Activated naive CD8-positive, alpha-beta T cell treated with anti-CD3 and anti-CD28 coated beads, Interleukin-2, amount 10 ng/mL, durations not matched to agents 7 days and 5 days (primary cell): ENCODE results near the gene MYH10. TPM values are rescaled to one million over a fixed set of nuclear protein-coding genes. Genes with fewer than 3 reads are reported as not detected.
A peak's percentile ranks its signal among the peaks of the same experiment; 100 is the strongest.

Source experiments
- ATAC-seq: fragments of 150-1000 bp; cut with Tn5 transposase; one replicate; pipeline ENCODE4 v1.10.0; 2021; ENCODE audit warnings: low read depth, moderate library complexity
- POLR2A ChIA-PET: fragments of 350-600 bp; sonication (Branson Sonifier 250); formaldehyde crosslinking; loops from one replicate; lab custom pipeline; 2021; ENCODE audit warnings: antibody characterized with exemption; lab: Charles Lee
- DNase-seq: peaks from one replicate; pipeline ENCODE4 v3.0.0; 2021
- H3K27ac Mint-ChIP-seq: one replicate; pipeline ENCODE4 v1.8.0; 2022; ENCODE audit warnings: mild to moderate bottlenecking, mixed read lengths
- H3K27me3 Mint-ChIP-seq: one replicate; pipeline ENCODE4 v1.8.0; 2022; ENCODE audit warnings: mild to moderate bottlenecking, moderate library complexity, mixed read lengths
- H3K36me3 Mint-ChIP-seq: one replicate; pipeline ENCODE4 v1.8.0; 2021; ENCODE audit warnings: mild to moderate bottlenecking, mixed read lengths
- H3K4me1 Mint-ChIP-seq: one replicate; pipeline ENCODE4 v1.8.0; 2021; ENCODE audit warnings: mixed read lengths
- H3K4me3 Mint-ChIP-seq: one replicate; pipeline ENCODE4 v1.8.0; 2022; ENCODE audit warnings: mild to moderate bottlenecking, moderate library complexity, mixed read lengths
- H3K9me3 Mint-ChIP-seq: one replicate; pipeline ENCODE4 v1.8.0; 2021; ENCODE audit warnings: mixed read lengths
- total RNA-seq, 2 experiments: library from RNA; stranded (reverse); gene quantifications; one replicate each; pipeline ENCODE4 v1.2.3, GENCODE V29; 2021

MYH10 gene
- total RNA-seq, 2 experiments from 2014 or later: 12.8 to 14.4 TPM

- H3K27me3 Mint-ChIP-seq: no peaks in the 10 kb centered on the region
Measured at GRCh38 chr17:8462564-8462963, 168.0 kb downstream of the MYH10 start.

DNA sequence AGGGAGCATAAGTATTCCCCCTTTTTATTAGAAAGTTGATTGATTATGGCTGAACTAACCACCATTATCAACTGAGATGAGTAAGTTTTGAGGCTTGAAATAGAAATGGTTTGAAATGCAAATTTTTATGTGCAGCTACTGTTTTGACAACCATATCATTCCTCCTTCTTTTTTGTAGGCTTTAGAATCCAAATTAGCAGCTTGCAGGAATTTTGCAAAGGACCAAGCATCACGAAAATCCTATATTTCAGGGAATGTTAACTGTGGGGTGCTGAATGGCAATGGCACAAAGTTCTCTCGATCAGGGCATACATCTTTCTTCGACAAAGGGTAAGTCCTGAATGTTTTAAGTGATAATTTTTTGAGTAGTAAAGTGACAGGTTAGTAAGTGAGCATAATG, 170.7 kb downstream of the MYH10 start:
- Mint-ChIP-seq H3K4me1 (peaks cover 8% of the 10 kb centered on the region), H3K4me3 (no peak overlapping the region), H3K36me3 (peaks cover 34% of the 10 kb centered on the region), H3K27ac (no peak overlapping the region), H3K9me3 (no peaks in the 10 kb centered on the region), H3K27me3 (no peaks in the 10 kb centered on the region)
- no peak for ATAC-seq
- POLR2A ChIA-PET: no interaction called here
- no peak for DNase-seq

More at GRCh38 chr17:8462564-8462963, 168.0 kb downstream of the MYH10 start:
- Mint-ChIP-seq H3K27ac (no peak overlapping the region), H3K9me3 (no peaks in the 10 kb centered on the region), H3K36me3 (peaks cover 21% of the 10 kb centered on the region), H3K4me1 (no peaks in the 10 kb centered on the region), H3K4me3 (no peak overlapping the region)
- DNase-seq (no peak), ATAC-seq (no peak)
- POLR2A ChIA-PET: no interaction called here

- H3K9me3 Mint-ChIP-seq: no peaks in the 10 kb centered on the region
- H3K4me1 Mint-ChIP-seq: peaks cover 8% of the 10 kb centered on the region
- no peak overlapping the region for H3K4me3 Mint-ChIP-seq
- no peak for DNase-seq
- POLR2A ChIA-PET: no interaction called here
- no peaks in the 10 kb centered on the region for H3K27me3 Mint-ChIP-seq
- ATAC-seq: no peak
- no peak overlapping the region for H3K27ac Mint-ChIP-seq
- peaks cover 37% of the 10 kb centered on the region for H3K36me3 Mint-ChIP-seq
Measured at GRCh38 chr17:8459107-8459506, 171.4 kb downstream of the MYH10 start.

GRCh38 chr17:8458128-8458527, 172.4 kb downstream of the MYH10 start:
- peaks cover 38% of the 10 kb centered on the region for H3K36me3 Mint-ChIP-seq
- DNase-seq: no peak

GRCh38 chr17:8455665-8456209, 174.8 kb downstream of the MYH10 start:
- Mint-ChIP-seq H3K27ac (peak overlapping the region; percentile 54), H3K36me3 (peaks cover 44% of the 10 kb centered on the region), H3K4me3 (no peak overlapping the region), H3K9me3 (no peaks in the 10 kb centered on the region), H3K4me1 (peaks cover 8% of the 10 kb centered on the region), H3K27me3 (no peaks in the 10 kb centered on the region)
- POLR2A ChIA-PET: interaction anchor here (0.7 kb wide), 1 partner anchor 24 kb away, joined by 3 read pairs; no protein-coding TSS in a partner anchor
- DNase-seq: no peak
- no peak for ATAC-seq

More at GRCh38 chr17:8458128-8458527, 172.4 kb downstream of the MYH10 start:
- Mint-ChIP-seq H3K27ac (no peak overlapping the region), H3K27me3 (no peaks in the 10 kb centered on the region), H3K4me3 (no peak overlapping the region), H3K4me1 (peaks cover 8% of the 10 kb centered on the region), H3K9me3 (no peaks in the 10 kb centered on the region)
- POLR2A ChIA-PET: no interaction called here
- ATAC-seq: no peak

DNA sequence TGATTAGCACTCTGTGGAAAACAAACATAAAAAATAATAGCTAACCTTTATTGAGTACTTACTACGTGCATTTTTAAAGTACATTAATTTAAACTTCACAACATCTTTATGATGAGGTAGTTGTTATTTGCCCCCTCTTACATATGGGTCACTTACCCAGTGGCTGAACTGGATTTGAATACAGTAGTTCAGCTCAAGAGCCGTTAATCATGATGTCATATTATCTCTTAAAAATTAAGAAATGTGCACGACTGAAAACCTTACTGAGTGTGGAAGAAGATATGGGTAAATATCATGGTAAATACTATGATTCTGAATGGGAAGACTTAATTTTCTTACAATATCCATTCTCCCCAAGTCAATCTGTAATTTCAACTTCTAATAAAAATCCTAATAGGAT, 177.2 kb downstream of the MYH10 start:
- Mint-ChIP-seq H3K27ac (no peak overlapping the region), H3K27me3 (no peaks in the 10 kb centered on the region), H3K4me1 (peaks cover 8% of the 10 kb centered on the region), H3K4me3 (no peak overlapping the region), H3K36me3 (peaks cover 44% of the 10 kb centered on the region), H3K9me3 (no peaks in the 10 kb centered on the region)
- POLR2A ChIA-PET: no interaction called here
- DNase-seq (no peak), ATAC-seq (no peak)

DNA sequence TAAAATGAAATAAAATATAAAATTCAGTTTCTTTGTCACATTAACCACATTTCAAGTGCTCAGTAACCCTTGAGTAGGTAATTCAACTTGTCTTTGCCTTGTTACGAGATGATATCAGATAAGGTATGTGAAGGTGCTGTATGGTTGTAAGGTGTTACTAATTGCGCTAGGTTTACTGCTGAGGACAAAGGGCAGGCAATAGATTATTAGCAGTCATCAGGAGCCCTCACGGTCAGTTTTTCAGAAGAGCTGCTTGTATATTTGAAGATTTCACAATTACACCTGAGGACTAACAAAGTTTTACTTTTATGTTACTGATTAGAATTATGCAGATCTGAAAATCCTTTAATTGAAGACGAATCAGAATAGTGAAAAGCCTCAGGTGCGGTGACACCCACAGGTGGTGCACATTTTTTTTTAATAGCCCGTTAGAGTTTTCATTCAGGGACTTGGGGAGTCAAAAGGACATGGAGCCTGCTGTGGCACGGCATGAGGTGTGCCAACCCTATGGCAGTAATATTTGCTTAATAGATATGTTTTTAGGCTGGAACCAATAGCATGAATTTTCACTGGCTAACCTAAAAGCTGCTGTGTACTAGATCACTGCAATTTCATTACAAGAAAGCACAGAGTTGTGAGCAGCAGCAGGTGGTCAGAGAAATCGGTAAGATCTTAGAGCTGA, 178.5 kb downstream of the MYH10 start:
- Mint-ChIP-seq H3K4me1 (peaks cover 10% of the 10 kb centered on the region), H3K36me3 (peaks cover 42% of the 10 kb centered on the region), H3K27me3 (no peaks in the 10 kb centered on the region), H3K27ac (no peak overlapping the region), H3K4me3 (no peak overlapping the region), H3K9me3 (no peaks in the 10 kb centered on the region)
- POLR2A ChIA-PET: interaction anchor here (0.6 kb wide), 1 partner anchor 76 kb away, joined by 3 read pairs; no protein-coding TSS in a partner anchor
- no peak for DNase-seq
- ATAC-seq: no peak

DNA sequence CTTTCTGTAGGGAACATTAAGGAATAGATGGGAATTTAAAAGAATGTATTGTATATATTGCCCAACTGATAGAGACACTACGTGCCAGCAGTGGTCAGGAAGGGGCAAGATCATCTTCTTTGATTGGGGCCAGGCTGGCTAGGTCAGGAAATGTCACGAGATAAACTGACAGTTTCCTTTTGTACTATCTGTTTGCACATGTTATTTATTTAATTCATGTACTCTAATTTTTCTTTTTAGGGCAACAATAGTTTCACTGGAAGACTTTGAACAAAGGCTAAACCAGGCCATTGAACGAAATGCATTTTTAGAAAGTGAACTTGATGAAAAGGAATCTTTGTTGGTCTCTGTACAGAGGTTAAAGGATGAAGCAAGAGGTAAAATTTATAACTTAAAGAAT, 182.2 kb downstream of the MYH10 start:
- H3K27ac Mint-ChIP-seq: no peak overlapping the region
- POLR2A ChIA-PET: no interaction called here
- DNase-seq: no peak

GRCh38 chr17:8447799-8448198, 182.7 kb downstream of the MYH10 start:
- H3K27ac Mint-ChIP-seq: no peak overlapping the region
- H3K27me3 Mint-ChIP-seq: no peaks in the 10 kb centered on the region
- no peak for ATAC-seq
- H3K4me3 Mint-ChIP-seq: no peak overlapping the region
- DNase-seq: no peak
- peaks cover 32% of the 10 kb centered on the region for H3K36me3 Mint-ChIP-seq
- H3K4me1 Mint-ChIP-seq: peaks cover 7% of the 10 kb centered on the region
- POLR2A ChIA-PET: no interaction called here
- no peaks in the 10 kb centered on the region for H3K9me3 Mint-ChIP-seq

More for the DNA sequence above, 182.2 kb downstream of the MYH10 start:
- Mint-ChIP-seq H3K9me3 (no peaks in the 10 kb centered on the region), H3K27me3 (no peaks in the 10 kb centered on the region), H3K36me3 (peaks cover 36% of the 10 kb centered on the region), H3K4me3 (no peak overlapping the region), H3K4me1 (peaks cover 5% of the 10 kb centered on the region)
- ATAC-seq: no peak

- Mint-ChIP-seq H3K9me3 (no peaks in the 10 kb centered on the region), H3K27me3 (no peaks in the 10 kb centered on the region), H3K27ac (no peak overlapping the region), H3K4me3 (no peak overlapping the region), H3K36me3 (peaks cover 26% of the 10 kb centered on the region), H3K4me1 (peaks cover 20% of the 10 kb centered on the region)
- no peak for ATAC-seq
- DNase-seq: no peak
- POLR2A ChIA-PET: interaction anchor here (0.8 kb wide), 1 partner anchor 9 kb away, joined by 3 read pairs; no protein-coding TSS in a partner anchor
Measured at GRCh38 chr17:8445536-8445935, 185.0 kb downstream of the MYH10 start.

GRCh38 chr17:8444494-8444893, 186.0 kb downstream of the MYH10 start:
- H3K36me3 Mint-ChIP-seq: peaks cover 27% of the 10 kb centered on the region
- H3K27ac Mint-ChIP-seq: no peak overlapping the region
- H3K4me3 Mint-ChIP-seq: no peak overlapping the region
- DNase-seq: no peak
- POLR2A ChIA-PET: interaction anchor here (1.1 kb wide), 1 partner anchor 9 kb away, joined by 3 read pairs; the partner anchor contains the start of gene NDEL1
- H3K4me1 Mint-ChIP-seq: peaks cover 24% of the 10 kb centered on the region
- no peaks in the 10 kb centered on the region for H3K9me3 Mint-ChIP-seq
- H3K27me3 Mint-ChIP-seq: no peaks in the 10 kb centered on the region
- ATAC-seq: no peak

GRCh38 chr17:8443756-8444155, 186.8 kb downstream of the MYH10 start:
- DNase-seq (no peak), ATAC-seq (no peak)
- Mint-ChIP-seq H3K27me3 (no peaks in the 10 kb centered on the region), H3K4me3 (no peak overlapping the region), H3K9me3 (no peaks in the 10 kb centered on the region), H3K36me3 (peaks cover 26% of the 10 kb centered on the region), H3K4me1 (peaks cover 24% of the 10 kb centered on the region), H3K27ac (no peak overlapping the region)
- POLR2A ChIA-PET: interaction anchor here (1.1 kb wide), 1 partner anchor 8 kb away, joined by 3 read pairs; the partner anchor contains the start of gene NDEL1

GRCh38 chr17:8442310-8442709, 188.2 kb downstream of the MYH10 start:
- Mint-ChIP-seq H3K4me1 (peaks cover 32% of the 10 kb centered on the region), H3K4me3 (no peak overlapping the region), H3K27ac (no peak overlapping the region), H3K36me3 (peaks cover 21% of the 10 kb centered on the region), H3K27me3 (no peaks in the 10 kb centered on the region), H3K9me3 (no peaks in the 10 kb centered on the region)
- POLR2A ChIA-PET: no interaction called here
- DNase-seq (no peak), ATAC-seq (no peak)

DNA sequence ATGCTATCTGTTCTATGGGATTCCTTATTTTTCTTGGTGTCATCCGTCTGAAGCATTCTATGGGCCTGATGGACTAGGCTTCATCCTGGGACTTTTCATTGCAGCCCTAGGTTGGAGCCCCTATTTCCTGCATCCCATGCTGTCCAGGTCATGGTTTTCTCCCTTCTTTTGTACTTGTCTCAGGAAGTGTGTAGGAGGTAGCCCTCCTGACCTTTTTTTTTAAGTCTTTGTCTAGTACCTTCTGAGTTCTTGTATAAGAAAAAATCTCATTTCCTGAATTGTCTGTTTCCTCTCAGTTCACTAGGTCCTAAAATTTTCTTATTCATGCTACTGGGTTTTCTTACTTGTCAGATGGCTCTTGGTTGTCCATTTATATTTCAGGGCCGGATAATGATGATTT, 188.8 kb downstream of the MYH10 start:
- no peaks in the 10 kb centered on the region for H3K9me3 Mint-ChIP-seq
- peaks cover 34% of the 10 kb centered on the region for H3K4me1 Mint-ChIP-seq
- H3K27me3 Mint-ChIP-seq: no peaks in the 10 kb centered on the region
- ATAC-seq: no peak
- POLR2A ChIA-PET: no interaction called here
- H3K36me3 Mint-ChIP-seq: peaks cover 16% of the 10 kb centered on the region
- DNase-seq: no peak
- H3K4me3 Mint-ChIP-seq: no peak overlapping the region
- no peak overlapping the region for H3K27ac Mint-ChIP-seq
